Omental fat pad (tissue), 4 donors: Measurements from ENCODE around the gene DSCAM. TPM values are rescaled to one million over a fixed set of nuclear protein-coding genes. Genes with fewer than 3 reads are reported as not detected.

Experiments
- ATAC-seq: fragments of 150-250 bp; one replicate; pipeline ENCODE4 v1.9.1; 2016; ENCODE audit warnings: mild to moderate bottlenecking, moderate library complexity; ENCODE audit not compliant: low FRiP score
- DNase-seq: peaks from one replicate; pipeline ENCODE4 v3.0.0-alpha.2; 2019; ENCODE audit warnings: low spot score
- total RNA-seq, 4 donors: library from RNA; depleted of rRNA; stranded (reverse); fragments of >200 nt; gene quantifications; one replicate each; pipeline ENCODE4 v1.1.0, GENCODE V29; 2016
- TF ChIP-seq, protein P1 (sequence below), 3 donors: fragments of 450-650 bp; IDR thresholded peaks; one replicate each; pipeline ENCODE4 v1.5.1; 2016 to 2017; ENCODE audit warnings: antibody characterized with exemption in 3 of 3, mild to moderate bottlenecking in 3 of 3, moderate library complexity in 2 of 3

DSCAM gene
- total RNA-seq, 4 donors from 2014 or later: 0.16 TPM; not detected in 3

GRCh38 chr21:40696246-40696645 lies 150.7 kb downstream of the DSCAM start:
- TF ChIP-seq, protein P1, sequence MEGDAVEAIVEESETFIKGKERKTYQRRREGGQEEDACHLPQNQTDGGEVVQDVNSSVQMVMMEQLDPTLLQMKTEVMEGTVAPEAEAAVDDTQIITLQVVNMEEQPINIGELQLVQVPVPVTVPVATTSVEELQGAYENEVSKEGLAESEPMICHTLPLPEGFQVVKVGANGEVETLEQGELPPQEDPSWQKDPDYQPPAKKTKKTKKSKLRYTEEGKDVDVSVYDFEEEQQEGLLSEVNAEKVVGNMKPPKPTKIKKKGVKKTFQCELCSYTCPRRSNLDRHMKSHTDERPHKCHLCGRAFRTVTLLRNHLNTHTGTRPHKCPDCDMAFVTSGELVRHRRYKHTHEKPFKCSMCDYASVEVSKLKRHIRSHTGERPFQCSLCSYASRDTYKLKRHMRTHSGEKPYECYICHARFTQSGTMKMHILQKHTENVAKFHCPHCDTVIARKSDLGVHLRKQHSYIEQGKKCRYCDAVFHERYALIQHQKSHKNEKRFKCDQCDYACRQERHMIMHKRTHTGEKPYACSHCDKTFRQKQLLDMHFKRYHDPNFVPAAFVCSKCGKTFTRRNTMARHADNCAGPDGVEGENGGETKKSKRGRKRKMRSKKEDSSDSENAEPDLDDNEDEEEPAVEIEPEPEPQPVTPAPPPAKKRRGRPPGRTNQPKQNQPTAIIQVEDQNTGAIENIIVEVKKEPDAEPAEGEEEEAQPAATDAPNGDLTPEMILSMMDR (IDR thresholded peaks at IDR 0.05): no peak
- no peak for DNase-seq

DNA sequence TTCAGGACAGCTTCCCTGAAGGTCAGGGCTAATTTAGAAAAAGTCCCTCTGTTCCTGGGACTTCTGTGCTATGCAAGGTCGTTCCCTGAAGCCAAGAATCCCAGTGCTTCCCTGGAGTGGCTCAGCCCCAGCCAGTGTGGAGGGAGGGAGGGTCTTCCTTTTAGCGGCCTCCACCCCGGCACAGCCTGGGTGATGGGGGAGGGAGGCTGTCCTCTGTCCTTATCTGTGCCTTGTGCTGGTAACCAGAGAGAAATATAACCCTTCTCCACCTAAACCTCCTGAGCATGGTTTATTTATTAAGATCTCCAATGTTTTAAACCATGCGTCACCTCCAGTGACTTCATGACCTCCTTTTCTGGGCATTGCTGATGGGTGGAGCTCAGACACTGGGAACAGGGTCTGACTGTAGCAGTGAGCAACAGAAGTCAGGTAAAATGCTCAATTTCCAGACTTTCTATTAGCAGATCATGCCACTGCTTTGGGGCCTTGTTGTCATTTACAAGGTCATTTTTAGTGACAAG lies 157.1 kb downstream of the DSCAM start:
- DNase-seq (no peak), ATAC-seq (no peak)
- TF ChIP-seq, protein P1 (IDR thresholded peaks at IDR 0.05): no peak

More at GRCh38 chr21:40696246-40696645, 150.7 kb downstream of the DSCAM start:
- no peak for ATAC-seq

DNA sequence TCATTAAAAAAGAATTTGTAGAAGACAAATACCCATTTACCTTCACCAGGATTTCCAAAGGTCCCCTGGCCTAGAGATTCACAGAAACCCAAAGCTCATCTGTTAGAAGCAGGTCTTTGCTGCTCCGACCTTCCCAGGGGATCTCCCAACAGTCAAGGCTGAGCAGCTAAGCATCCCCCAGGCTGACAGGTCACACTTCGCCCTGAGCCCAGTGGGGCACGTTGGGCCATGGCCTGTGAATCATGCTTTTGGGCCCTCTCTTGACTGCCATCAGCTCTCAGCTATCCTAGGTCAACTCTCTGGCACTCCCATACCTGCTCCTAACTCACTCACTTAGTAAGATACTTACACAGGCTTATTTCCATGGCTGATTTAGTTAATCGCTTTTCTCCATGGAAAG lies 157.7 kb downstream of the DSCAM start:
- no peak for DNase-seq
- TF ChIP-seq, protein P1 (IDR thresholded peaks at IDR 0.05): no peak
- ATAC-seq: no peak

- ATAC-seq: no peak
- TF ChIP-seq, protein P1 (IDR thresholded peaks at IDR 0.05): no peak
Observed at GRCh38 chr21:40688106-40688864, 158.7 kb downstream of the DSCAM start.

GRCh38 chr21:40687625-40688024 lies 159.3 kb downstream of the DSCAM start:
- ATAC-seq (no peak), DNase-seq (no peak)
- TF ChIP-seq, protein P1 (IDR thresholded peaks at IDR 0.05): no peak

More at GRCh38 chr21:40688106-40688864, 158.7 kb downstream of the DSCAM start:
- no peak for DNase-seq

DNA sequence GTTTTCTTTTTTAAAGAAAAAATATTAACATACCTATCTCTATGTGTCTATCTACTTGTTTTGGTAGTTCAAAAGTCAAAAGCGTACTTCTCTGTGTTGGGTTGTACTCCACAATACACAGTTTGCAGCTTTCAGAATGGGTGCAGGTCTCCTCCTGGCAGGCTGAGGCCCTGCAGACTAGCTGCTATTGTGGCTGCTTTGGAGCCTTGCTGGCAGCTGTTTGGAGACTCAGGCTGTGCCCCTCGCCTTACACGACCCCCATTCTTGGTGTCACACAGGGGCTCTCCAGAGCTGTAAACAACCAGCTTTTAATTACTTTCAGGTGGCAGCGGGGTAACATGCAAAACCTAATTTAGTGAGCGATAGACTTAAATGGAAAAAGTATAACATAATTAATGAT lies 160.4 kb downstream of the DSCAM start:
- ATAC-seq (no peak), DNase-seq (no peak)
- TF ChIP-seq, protein P1 (IDR thresholded peaks at IDR 0.05): no peak

GRCh38 chr21:40685141-40685540 lies 161.8 kb downstream of the DSCAM start:
- TF ChIP-seq, protein P1 (IDR thresholded peaks at IDR 0.05): no peak
- ATAC-seq: no peak
- no peak for DNase-seq
